Measurements from ENCODE around the gene ABHD17B.
A peak's percentile ranks its signal among the peaks of the same experiment; 100 is the strongest.

ABHD17B gene

DNA sequence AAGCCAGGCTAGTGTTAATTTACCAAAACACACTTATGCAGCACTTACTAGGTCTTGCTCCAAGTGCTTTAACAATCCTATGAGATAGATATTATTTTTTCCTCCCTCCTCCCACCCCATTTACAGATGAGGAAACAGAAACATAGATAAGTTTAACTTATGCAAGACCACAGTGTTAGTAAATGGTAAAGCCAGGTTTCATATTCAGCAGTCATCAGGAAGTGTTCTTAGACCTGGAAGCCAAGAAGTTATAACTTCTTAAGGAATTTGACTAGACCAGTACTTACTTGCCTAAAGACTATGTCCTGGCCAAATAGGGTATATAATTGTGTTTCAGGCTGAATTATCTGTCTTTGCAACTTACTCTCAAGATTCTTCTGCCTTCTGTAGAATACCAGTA lies 15.9 kb downstream of the ABHD17B start:
- H3K36me3 ChIP-seq, result no peaks in the 10 kb centered on the region
- no peaks in the 10 kb centered on the region for H3K27me3 ChIP-seq
- TF ChIP-seq, protein P1, sequence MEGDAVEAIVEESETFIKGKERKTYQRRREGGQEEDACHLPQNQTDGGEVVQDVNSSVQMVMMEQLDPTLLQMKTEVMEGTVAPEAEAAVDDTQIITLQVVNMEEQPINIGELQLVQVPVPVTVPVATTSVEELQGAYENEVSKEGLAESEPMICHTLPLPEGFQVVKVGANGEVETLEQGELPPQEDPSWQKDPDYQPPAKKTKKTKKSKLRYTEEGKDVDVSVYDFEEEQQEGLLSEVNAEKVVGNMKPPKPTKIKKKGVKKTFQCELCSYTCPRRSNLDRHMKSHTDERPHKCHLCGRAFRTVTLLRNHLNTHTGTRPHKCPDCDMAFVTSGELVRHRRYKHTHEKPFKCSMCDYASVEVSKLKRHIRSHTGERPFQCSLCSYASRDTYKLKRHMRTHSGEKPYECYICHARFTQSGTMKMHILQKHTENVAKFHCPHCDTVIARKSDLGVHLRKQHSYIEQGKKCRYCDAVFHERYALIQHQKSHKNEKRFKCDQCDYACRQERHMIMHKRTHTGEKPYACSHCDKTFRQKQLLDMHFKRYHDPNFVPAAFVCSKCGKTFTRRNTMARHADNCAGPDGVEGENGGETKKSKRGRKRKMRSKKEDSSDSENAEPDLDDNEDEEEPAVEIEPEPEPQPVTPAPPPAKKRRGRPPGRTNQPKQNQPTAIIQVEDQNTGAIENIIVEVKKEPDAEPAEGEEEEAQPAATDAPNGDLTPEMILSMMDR (IDR thresholded peaks at IDR 0.05), result no peak
- H3K4me3 ChIP-seq (ENCODE audit: low read depth in 1 of 2, low read length in 1 of 2), result no peak overlapping the region
- peak overlapping the region; percentile 46 for H3K27ac ChIP-seq
- peaks cover 24 to 50% of the 10 kb centered on the region in 2 experiments for H3K4me1 ChIP-seq (ENCODE audit: control insufficient read depth in 1 of 2, insufficient read depth in 1 of 2, low read depth in 1 of 2, low read length in 1 of 2)
- no peaks in the 10 kb centered on the region for H3K9me3 ChIP-seq

DNA sequence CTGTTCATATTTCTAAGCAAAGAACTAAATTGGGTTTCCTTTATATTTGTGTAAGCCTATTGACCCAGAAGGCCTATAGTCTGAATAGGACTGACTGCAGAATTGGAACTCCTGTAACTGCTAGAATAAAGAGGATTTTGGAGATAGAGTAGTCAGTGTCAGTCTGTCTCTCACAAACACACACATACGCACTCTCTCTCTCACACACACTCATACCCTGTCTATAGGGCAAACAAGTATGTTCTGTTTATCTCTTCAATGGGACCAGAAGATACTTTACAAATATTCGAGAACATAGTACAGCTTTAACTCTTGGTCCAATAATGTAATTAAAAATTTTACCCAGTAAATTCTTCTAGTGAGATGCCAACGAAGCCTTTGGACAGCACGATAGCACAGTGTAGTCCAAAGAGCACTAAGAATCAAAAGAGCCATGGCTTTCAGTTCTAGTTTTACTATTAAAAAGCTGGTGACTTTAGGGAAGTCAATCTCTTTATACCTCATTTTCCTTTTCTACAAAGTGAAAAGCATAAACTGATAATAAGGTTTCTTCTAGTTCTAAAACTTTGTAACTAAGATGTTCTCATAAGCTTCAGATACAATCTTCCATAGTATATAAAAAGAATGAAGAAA lies 19.3 kb downstream of the ABHD17B start:
- no peaks in the 10 kb centered on the region for H3K27me3 ChIP-seq
- no peak overlapping the region for H3K27ac ChIP-seq
- H3K4me3 ChIP-seq (ENCODE audit: low read depth in 1 of 2, low read length in 1 of 2), result no peak overlapping the region
- H3K36me3 ChIP-seq, result no peaks in the 10 kb centered on the region
- peaks cover 11 to 26% of the 10 kb centered on the region in 2 experiments for H3K4me1 ChIP-seq (ENCODE audit: control insufficient read depth in 1 of 2, insufficient read depth in 1 of 2, low read depth in 1 of 2, low read length in 1 of 2)
- no peaks in the 10 kb centered on the region for H3K9me3 ChIP-seq
- TF ChIP-seq, protein P1 (IDR thresholded peaks at IDR 0.05), result no peak

DNA sequence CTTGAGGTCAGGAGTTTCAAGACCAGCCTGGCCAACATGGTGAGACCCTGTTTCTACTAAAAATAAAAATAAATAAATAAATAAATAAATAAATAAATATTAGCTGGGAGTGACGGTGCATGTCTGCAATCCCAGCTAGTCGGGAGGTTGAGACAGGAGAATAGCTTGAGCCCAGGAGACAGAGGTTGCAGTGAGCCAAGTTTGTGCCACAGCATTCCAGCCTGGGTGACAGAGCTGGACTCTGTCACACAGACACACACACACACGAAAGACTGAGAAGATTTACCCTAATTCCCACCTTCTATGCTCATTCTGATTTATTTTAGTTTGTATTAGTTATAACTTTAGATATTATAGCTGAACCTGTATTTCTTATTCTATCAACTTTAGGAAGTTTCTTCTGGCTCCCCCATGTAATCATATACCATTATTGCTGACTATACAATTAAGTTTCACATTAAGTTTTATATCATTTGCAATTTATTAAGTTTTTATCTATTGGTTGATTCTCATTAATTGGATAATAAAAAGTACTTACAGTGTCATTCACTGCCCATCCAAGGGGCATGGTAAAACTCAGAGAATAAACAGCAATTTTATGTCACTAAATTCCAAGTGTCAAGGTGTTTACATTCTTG lies 20.8 kb downstream of the ABHD17B start:
- H3K27ac ChIP-seq, result no peak overlapping the region
- H3K4me1 ChIP-seq (ENCODE audit: control insufficient read depth in 1 of 2, insufficient read depth in 1 of 2, low read depth in 1 of 2, low read length in 1 of 2), result peaks cover 4 to 21% of the 10 kb centered on the region in 2 experiments
- TF ChIP-seq, protein P1 (IDR thresholded peaks at IDR 0.05), result no peak
- H3K9me3 ChIP-seq, result no peaks in the 10 kb centered on the region
- no peak overlapping the region for H3K4me3 ChIP-seq (ENCODE audit: low read depth in 1 of 2, low read length in 1 of 2)
- H3K27me3 ChIP-seq, result no peaks in the 10 kb centered on the region
- H3K36me3 ChIP-seq, result no peaks in the 10 kb centered on the region

DNA sequence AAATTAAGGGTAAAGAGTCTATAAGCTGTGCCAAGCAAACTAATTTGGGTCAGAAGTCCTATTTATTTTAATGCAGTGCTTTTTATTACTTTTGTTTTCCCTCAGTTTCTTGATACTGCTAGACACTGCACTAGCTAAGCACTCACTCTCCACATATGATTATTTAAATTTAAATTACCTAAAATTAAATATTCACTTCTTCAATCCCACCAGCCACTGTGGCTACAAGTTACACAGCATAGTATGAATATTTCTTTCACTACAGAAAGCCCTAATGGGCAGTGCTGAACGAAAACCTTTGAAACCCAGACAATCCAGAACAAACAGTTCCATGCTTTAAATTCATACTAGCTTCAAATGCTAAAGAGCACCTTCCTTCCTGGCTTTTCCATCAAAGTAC lies 23.6 kb downstream of the ABHD17B start:
- Histone ChIP-seq H3K4me1 (ENCODE audit: control insufficient read depth in 1 of 2, insufficient read depth in 1 of 2, low read depth in 1 of 2, low read length in 1 of 2) (peaks cover 0 to 14% of the 10 kb centered on the region in 2 experiments), H3K27me3 (no peaks in the 10 kb centered on the region), H3K27ac (no peak overlapping the region), H3K4me3 (ENCODE audit: low read depth in 1 of 2, low read length in 1 of 2) (no peak overlapping the region), H3K36me3 (no peaks in the 10 kb centered on the region), H3K9me3 (no peaks in the 10 kb centered on the region)
- TF ChIP-seq, protein P1 (IDR thresholded peaks at IDR 0.05), result no peak

DNA sequence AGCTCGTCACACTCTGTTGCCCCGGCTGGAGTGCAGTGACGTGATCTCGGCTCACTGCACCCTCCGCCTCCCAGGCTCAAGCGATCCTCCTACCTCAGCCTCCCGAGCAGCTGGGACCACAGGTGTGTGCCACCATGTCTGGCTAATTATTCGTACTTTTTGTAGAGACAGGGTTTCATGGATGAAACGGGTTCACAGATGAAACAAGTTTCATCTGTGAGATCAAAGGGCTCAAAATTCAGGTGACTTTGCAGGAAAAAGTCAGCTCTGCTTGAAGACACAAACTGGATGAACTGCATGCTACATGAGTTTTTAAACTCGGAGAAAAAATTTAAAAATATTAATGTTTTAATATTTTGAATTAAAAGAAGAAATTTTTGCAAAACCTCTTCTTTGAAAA lies 24.5 kb downstream of the ABHD17B start:
- H3K27ac ChIP-seq, result no peak overlapping the region
- H3K4me3 ChIP-seq (ENCODE audit: low read depth in 1 of 2, low read length in 1 of 2), result no peak overlapping the region
- H3K27me3 ChIP-seq, result no peaks in the 10 kb centered on the region
- H3K9me3 ChIP-seq, result no peaks in the 10 kb centered on the region
- no peaks in the 10 kb centered on the region for H3K36me3 ChIP-seq
- TF ChIP-seq, protein P1 (IDR thresholded peaks at IDR 0.05), result no peak
- H3K4me1 ChIP-seq (ENCODE audit: control insufficient read depth in 1 of 2, insufficient read depth in 1 of 2, low read depth in 1 of 2, low read length in 1 of 2), result peaks cover 0 to 14% of the 10 kb centered on the region in 2 experiments

Data from neutrophil (primary cell).